ENCODE measurements around the gene PLXNA4.

PLXNA4 gene

DNA sequence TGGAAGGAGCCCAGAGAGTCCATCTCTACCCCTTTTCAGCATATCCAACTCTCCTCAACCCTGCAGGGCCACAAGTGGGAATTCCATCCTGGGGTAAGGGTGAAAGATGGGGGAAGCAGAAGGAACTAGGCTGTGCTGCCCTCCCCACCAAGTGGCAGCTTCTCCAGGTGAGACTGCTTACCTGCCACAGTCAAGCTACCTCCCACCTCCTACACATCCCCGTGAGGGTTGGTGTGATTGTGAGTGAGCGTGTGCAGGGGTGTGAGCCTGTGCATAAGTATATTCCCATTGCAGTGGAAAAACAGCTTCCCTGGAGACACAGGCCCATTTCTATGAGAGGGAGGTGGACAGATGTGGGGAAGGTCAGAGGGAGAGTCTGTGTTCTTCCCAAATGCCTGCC is 376.6 kb downstream of the PLXNA4 start:
- TF ChIP-seq, protein P1, sequence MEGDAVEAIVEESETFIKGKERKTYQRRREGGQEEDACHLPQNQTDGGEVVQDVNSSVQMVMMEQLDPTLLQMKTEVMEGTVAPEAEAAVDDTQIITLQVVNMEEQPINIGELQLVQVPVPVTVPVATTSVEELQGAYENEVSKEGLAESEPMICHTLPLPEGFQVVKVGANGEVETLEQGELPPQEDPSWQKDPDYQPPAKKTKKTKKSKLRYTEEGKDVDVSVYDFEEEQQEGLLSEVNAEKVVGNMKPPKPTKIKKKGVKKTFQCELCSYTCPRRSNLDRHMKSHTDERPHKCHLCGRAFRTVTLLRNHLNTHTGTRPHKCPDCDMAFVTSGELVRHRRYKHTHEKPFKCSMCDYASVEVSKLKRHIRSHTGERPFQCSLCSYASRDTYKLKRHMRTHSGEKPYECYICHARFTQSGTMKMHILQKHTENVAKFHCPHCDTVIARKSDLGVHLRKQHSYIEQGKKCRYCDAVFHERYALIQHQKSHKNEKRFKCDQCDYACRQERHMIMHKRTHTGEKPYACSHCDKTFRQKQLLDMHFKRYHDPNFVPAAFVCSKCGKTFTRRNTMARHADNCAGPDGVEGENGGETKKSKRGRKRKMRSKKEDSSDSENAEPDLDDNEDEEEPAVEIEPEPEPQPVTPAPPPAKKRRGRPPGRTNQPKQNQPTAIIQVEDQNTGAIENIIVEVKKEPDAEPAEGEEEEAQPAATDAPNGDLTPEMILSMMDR (IDR thresholded peaks at IDR 0.05; ENCODE audit: insufficient read depth, low read length), result no peak
- TF ChIP-seq POLR2AphosphoS5 (IDR thresholded peaks at IDR 0.05; ENCODE audit: low read depth), result no peak
- TF ChIP-seq SPI1 (IDR thresholded peaks at IDR 0.05; ENCODE audit: borderline replicate concordance, low read depth), result no peak
- TF ChIP-seq, protein P2, sequence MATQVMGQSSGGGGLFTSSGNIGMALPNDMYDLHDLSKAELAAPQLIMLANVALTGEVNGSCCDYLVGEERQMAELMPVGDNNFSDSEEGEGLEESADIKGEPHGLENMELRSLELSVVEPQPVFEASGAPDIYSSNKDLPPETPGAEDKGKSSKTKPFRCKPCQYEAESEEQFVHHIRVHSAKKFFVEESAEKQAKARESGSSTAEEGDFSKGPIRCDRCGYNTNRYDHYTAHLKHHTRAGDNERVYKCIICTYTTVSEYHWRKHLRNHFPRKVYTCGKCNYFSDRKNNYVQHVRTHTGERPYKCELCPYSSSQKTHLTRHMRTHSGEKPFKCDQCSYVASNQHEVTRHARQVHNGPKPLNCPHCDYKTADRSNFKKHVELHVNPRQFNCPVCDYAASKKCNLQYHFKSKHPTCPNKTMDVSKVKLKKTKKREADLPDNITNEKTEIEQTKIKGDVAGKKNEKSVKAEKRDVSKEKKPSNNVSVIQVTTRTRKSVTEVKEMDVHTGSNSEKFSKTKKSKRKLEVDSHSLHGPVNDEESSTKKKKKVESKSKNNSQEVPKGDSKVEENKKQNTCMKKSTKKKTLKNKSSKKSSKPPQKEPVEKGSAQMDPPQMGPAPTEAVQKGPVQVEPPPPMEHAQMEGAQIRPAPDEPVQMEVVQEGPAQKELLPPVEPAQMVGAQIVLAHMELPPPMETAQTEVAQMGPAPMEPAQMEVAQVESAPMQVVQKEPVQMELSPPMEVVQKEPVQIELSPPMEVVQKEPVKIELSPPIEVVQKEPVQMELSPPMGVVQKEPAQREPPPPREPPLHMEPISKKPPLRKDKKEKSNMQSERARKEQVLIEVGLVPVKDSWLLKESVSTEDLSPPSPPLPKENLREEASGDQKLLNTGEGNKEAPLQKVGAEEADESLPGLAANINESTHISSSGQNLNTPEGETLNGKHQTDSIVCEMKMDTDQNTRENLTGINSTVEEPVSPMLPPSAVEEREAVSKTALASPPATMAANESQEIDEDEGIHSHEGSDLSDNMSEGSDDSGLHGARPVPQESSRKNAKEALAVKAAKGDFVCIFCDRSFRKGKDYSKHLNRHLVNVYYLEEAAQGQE (IDR thresholded peaks at IDR 0.05; ENCODE audit: insufficient replicate concordance, low read depth), result no peak
- TF ChIP-seq GABPA (IDR thresholded peaks at IDR 0.05; ENCODE audit: low read depth), result no peak
- DNase-seq (ENCODE audit: low read depth in 1 of 2, low spot score in 1 of 2), result no peak
- Histone ChIP-seq H3K4me3 (replicated peaks; ENCODE audit: insufficient read depth, low read length) (no peak overlapping the region), H3K27me3 (ENCODE audit: insufficient read depth, poor library complexity, severe bottlenecking) (peaks cover 6% of the 10 kb centered on the region), H3K27ac (replicated peaks) (no peak overlapping the region)

DNA sequence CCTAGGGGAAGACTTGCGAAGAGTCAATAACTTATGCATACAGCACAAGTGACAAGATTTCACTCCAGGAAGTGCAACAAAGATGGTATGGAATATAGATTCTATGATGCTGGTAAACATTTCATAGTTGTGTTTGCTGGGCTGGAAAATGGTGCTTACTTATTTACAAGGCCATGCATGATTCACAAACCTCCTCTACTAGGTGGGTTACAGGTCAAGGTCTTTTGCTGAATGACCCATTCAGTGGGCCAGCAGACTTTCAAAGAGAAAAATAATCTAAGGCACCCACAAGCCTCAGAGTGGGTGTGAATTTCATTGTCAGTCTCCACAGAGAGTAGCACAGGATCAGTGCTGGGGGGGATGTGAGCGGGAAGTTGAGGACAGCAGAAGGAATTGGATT is 378.5 kb downstream of the PLXNA4 start:
- TF ChIP-seq SPI1 (IDR thresholded peaks at IDR 0.05; ENCODE audit: borderline replicate concordance, low read depth), result no peak
- TF ChIP-seq, protein P2 (IDR thresholded peaks at IDR 0.05; ENCODE audit: insufficient replicate concordance, low read depth), result no peak
- no peak for TF ChIP-seq POLR2AphosphoS5 (IDR thresholded peaks at IDR 0.05; ENCODE audit: low read depth)
- TF ChIP-seq GABPA (IDR thresholded peaks at IDR 0.05; ENCODE audit: low read depth), result no peak
- TF ChIP-seq, protein P1 (IDR thresholded peaks at IDR 0.05; ENCODE audit: insufficient read depth, low read length), result no peak
- peaks cover 6% of the 10 kb centered on the region for H3K27me3 ChIP-seq (ENCODE audit: insufficient read depth, poor library complexity, severe bottlenecking)
- H3K27ac ChIP-seq (replicated peaks), result no peak overlapping the region
- H3K4me3 ChIP-seq (replicated peaks; ENCODE audit: insufficient read depth, low read length), result no peak overlapping the region
- DNase-seq (ENCODE audit: low read depth in 1 of 2, low spot score in 1 of 2), result no peak

DNA sequence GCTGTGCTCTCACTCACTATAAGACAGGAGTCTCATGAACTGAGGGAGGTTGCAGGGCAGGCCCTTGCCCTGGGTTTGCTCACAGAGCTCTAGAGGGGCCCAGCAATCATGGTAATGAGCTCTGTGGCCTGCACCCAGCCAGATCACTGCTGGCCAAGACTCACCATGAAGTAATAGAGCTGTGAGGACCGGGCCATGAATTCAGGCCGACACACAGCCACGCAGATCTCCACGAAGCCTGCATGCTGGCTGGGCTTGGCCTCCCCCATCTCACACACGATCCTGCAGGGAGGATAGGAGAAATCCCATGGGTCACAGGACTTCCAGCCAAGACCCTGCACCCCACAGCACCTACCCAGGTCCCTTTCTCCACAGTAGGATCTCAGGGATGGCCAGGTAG is 382.4 kb downstream of the PLXNA4 start:
- Histone ChIP-seq H3K27me3 (ENCODE audit: insufficient read depth, poor library complexity, severe bottlenecking) (peaks cover 6% of the 10 kb centered on the region), H3K4me3 (replicated peaks; ENCODE audit: insufficient read depth, low read length) (no peak overlapping the region), H3K27ac (replicated peaks) (no peak overlapping the region)
- TF ChIP-seq GABPA (IDR thresholded peaks at IDR 0.05; ENCODE audit: low read depth) (no peak), SPI1 (IDR thresholded peaks at IDR 0.05; ENCODE audit: borderline replicate concordance, low read depth) (no peak), POLR2AphosphoS5 (IDR thresholded peaks at IDR 0.05; ENCODE audit: low read depth) (no peak)
- TF ChIP-seq, protein P2 (IDR thresholded peaks at IDR 0.05; ENCODE audit: insufficient replicate concordance, low read depth), result no peak
- TF ChIP-seq, protein P1 (IDR thresholded peaks at IDR 0.05; ENCODE audit: insufficient read depth, low read length), result no peak
- no peak for DNase-seq (ENCODE audit: low read depth in 1 of 2, low spot score in 1 of 2)
